Immature natural killer cell (primary cell): Measurements from ENCODE around the gene BUB1B. TPM values are rescaled to one million over a fixed set of nuclear protein-coding genes. Genes with fewer than 3 reads are reported as not detected.

Source experiments
- DNase-seq, 3 donors: peaks; one replicate each; pipeline ENCODE4 v3.0.0; 2022; ENCODE audit warnings: mixed read lengths in 1 of 3
- H3K27ac Mint-ChIP-seq, 6 donors: one replicate each; pipeline ENCODE4 v1.8.0; 2020; ENCODE audit warnings: mixed read lengths in 6 of 6, mild to moderate bottlenecking in 5 of 6, inconsistent platforms in 4 of 6, moderate library complexity in 3 of 6
- H3K27me3 Mint-ChIP-seq, 3 donors: one replicate each; pipeline ENCODE4 v1.8.0; 2020 to 2021; ENCODE audit warnings: low read depth in 3 of 3, mild to moderate bottlenecking in 3 of 3, mixed read lengths in 3 of 3, moderate library complexity in 3 of 3, inconsistent platforms in 1 of 3
- H3K36me3 Mint-ChIP-seq, 3 donors: one replicate each; pipeline ENCODE4 v1.8.0; 2020; ENCODE audit warnings: mixed read lengths in 3 of 3, inconsistent platforms in 2 of 3, mild to moderate bottlenecking in 2 of 3
- H3K4me1 Mint-ChIP-seq, 2 donors: one replicate each; pipeline ENCODE4 v1.8.0; 2020; ENCODE audit warnings: inconsistent platforms in 2 of 2, mild to moderate bottlenecking in 2 of 2, mixed read lengths in 2 of 2, moderate library complexity in 1 of 2
- H3K4me3 Mint-ChIP-seq, 5 donors: one replicate each; pipeline ENCODE4 v1.8.0; 2020; ENCODE audit warnings: mild to moderate bottlenecking in 5 of 5, mixed read lengths in 5 of 5, inconsistent platforms in 3 of 5, moderate library complexity in 3 of 5
- H3K9me3 Mint-ChIP-seq, 6 donors: one replicate each; pipeline ENCODE4 v1.8.0; 2020; ENCODE audit warnings: mild to moderate bottlenecking in 6 of 6, mixed read lengths in 6 of 6, inconsistent platforms in 4 of 6, moderate library complexity in 3 of 6
- polyA plus RNA-seq, 3 donors: library from polyadenylated mRNA; unstranded; fragments of 300-500 nt; fragmentation: Illumina TruSeq; gene quantifications; one replicate each; pipeline ENCODE4 v1.2.3, GENCODE V29; 2021

Gene BUB1B
- polyA plus RNA-seq, 3 donors from 2014 or later, result 0.74 to 0.99 TPM; not detected in 1

DNA sequence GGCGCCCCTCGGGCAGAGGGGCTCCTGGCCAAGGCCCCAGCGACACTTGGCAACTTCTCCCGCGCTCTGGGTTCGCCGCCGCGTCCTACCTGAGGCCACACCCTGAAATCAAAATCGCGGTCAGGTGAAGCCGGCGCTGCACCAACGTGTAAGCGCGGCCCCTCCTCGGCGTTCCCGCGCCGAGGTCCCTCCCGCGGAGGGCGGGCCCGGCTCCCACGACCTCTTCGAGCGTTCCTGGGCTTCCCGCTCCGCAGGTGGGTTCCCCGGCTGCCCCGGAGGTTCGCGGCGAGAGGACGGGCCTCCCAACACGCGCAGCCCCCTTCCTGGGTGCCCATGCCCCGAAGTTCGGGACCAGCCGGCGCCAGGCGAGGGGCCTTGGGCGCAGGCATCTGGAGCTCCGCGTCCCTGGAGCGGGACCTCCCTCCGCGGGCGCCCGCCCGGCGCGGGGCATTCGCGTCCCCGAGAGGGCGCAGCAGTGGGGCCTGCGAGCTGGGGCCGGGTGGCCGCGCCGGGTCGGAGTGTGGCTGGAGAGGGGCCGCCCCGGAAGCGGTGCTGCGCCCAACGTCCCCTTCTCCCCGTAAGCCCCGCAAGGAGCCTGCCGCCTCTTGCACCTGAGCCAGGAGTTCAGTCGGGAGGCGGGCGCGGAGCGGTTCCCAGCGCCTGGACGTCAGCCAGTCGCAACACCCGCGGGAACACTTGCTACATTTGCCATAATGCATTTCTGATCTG lies 91.7 kb downstream of the BUB1B start:
- peaks cover 0 to 12% (median 4%) of the 10 kb centered on the region in 3 donors for H3K27me3 Mint-ChIP-seq
- no peaks in the 10 kb centered on the region for H3K9me3 Mint-ChIP-seq
- H3K4me3 Mint-ChIP-seq, result peak overlapping the region; percentile 81 to 91 (median 87)
- peaks cover 15 to 32% of the 10 kb centered on the region in 2 donors for H3K4me1 Mint-ChIP-seq
- peak overlapping the region; percentile 31 to 85 (median 74) for H3K27ac Mint-ChIP-seq
- peak in 2 of 3 donors; percentile 18 to 34 for DNase-seq
- H3K36me3 Mint-ChIP-seq, result no peaks in the 10 kb centered on the region

DNA sequence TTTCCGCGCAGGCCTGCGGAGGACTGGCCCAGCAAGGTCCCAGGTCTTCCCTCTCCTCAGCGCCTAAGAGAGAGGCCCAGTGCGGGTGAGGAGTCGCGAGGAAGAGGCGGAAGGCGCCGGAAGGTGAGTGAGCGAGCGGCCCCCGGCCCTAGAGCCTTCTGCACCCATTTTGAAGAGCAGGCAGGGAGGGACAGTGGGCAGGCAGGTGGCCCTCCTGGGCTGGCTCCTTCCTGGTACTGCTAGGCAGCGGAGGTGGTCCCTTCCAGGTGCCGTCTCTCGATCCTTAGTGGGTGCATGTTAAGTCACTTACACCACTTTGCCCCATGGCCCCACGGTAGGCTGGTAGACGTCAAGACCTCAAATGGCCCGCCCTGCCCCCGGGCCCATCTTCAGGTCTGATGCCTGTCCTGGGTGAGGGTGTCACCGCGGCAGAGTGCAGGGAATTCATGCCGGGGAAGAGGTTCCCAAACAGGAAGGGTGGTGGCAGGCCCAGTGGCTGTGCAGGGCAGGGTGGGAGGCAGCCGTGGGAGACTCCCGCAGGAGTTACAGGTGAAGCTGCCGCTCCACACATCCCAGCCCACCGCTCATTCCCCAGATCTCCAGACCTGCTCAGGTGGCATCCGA lies 92.4 kb downstream of the BUB1B start:
- no peaks in the 10 kb centered on the region for H3K9me3 Mint-ChIP-seq
- H3K4me3 Mint-ChIP-seq, result peak overlapping the region; percentile 82 to 91 (median 87)
- H3K27me3 Mint-ChIP-seq, result peaks cover 0 to 12% (median 4%) of the 10 kb centered on the region in 3 donors
- peak in 1 of 3 donors; percentile 7 for DNase-seq
- H3K27ac Mint-ChIP-seq, result peak overlapping the region; percentile 31 to 85 (median 74)
- no peaks in the 10 kb centered on the region for H3K36me3 Mint-ChIP-seq
- peaks cover 15 to 33% of the 10 kb centered on the region in 2 donors for H3K4me1 Mint-ChIP-seq

DNA sequence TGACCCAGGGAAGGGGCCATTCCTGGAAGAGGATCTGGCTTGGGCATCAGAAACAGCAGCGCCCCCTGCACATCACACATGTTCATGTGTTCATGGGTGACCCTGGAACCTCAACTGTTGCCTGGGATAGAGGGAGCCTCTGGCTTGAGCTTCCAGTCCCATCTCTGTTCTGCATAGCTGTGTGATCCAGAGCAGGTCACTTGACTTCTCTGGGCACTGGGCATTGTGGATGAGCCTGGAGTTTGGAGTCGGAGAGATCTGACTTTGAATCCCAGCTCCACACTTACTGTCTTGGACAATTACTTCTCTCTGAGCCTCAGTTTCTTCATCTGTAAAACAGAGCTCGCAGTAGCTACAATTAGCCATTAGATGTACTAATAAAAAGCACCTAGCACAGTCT lies 93.6 kb downstream of the BUB1B start:
- peaks cover 0 to 12% (median 4%) of the 10 kb centered on the region in 3 donors for H3K27me3 Mint-ChIP-seq
- peak overlapping the region in 3 of 5 donors; percentile 74 to 81 (median 79) for H3K4me3 Mint-ChIP-seq
- peaks cover 15 to 33% of the 10 kb centered on the region in 2 donors for H3K4me1 Mint-ChIP-seq
- no peaks in the 10 kb centered on the region for H3K36me3 Mint-ChIP-seq
- no peaks in the 10 kb centered on the region for H3K9me3 Mint-ChIP-seq
- peak overlapping the region in 4 of 6 donors; percentile 7 to 64 (median 45) for H3K27ac Mint-ChIP-seq
- no peak for DNase-seq

DNA sequence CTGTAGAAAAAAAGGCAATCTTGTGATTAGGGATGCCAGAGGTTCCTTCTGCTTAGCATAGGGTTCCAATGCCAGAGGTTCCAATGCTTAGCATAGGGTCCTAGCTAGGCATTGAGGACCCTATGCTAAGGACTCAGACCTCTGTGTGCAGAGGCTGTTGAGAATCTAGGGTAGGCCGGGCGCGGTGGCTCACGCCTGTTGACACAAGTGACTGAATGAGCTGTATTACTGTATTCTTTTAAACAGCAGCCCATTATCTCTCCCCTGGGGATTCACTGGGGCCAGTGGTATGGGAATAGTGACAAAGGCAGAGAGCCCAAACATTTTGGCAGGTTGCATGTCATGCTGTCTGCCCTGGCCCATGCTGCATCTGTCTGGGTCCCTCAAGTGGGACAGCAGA lies 94.2 kb downstream of the BUB1B start:
- H3K27me3 Mint-ChIP-seq, result peaks cover 0 to 12% (median 4%) of the 10 kb centered on the region in 3 donors
- peaks cover 15 to 33% of the 10 kb centered on the region in 2 donors for H3K4me1 Mint-ChIP-seq
- no peaks in the 10 kb centered on the region for H3K9me3 Mint-ChIP-seq
- no peaks in the 10 kb centered on the region for H3K36me3 Mint-ChIP-seq
- H3K4me3 Mint-ChIP-seq, result no peak overlapping the region
- no peak for DNase-seq
- H3K27ac Mint-ChIP-seq, result peak overlapping the region in 3 of 6 donors; percentile 40 to 70 (median 49)

DNA sequence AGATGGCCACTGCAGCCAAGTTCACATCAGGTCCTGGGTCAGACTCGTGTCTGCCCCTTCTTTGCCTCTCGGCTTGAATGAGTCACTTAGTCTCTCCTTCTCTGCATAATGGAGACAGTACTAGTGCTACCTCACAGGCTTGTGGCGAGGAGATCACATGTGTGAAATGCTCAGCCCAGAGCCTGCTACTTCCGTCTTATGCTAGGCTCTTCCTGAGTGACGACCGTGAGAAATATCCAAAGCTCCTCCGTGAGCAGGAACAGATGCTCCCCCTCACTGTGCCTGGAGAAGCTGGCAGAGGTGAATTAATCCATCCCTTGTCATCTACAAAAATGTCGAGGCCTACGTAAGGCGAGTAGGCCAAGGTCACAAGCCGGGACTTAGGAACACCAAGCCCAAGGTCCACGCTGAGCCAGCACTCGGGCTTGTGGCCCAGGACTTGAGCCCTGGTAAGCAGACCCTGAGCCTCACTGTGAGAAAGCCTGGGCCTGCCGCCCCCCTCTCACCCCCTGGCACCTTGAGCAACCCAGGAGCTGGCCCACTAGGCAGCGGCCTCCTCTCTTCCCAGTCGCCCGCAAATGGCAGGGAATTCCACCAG lies 95.9 kb downstream of the BUB1B start:
- peak; percentile 50 to 69 (median 51) for DNase-seq
- H3K4me3 Mint-ChIP-seq, result peak overlapping the region; percentile 65 to 82 (median 65)
- no peaks in the 10 kb centered on the region for H3K9me3 Mint-ChIP-seq
- peaks cover 0 to 10% (median 4%) of the 10 kb centered on the region in 3 donors for H3K27me3 Mint-ChIP-seq
- H3K4me1 Mint-ChIP-seq, result peaks cover 15 to 30% of the 10 kb centered on the region in 2 donors
- H3K27ac Mint-ChIP-seq, result peak overlapping the region; percentile 87 to 94 (median 92)
- H3K36me3 Mint-ChIP-seq, result no peaks in the 10 kb centered on the region

DNA sequence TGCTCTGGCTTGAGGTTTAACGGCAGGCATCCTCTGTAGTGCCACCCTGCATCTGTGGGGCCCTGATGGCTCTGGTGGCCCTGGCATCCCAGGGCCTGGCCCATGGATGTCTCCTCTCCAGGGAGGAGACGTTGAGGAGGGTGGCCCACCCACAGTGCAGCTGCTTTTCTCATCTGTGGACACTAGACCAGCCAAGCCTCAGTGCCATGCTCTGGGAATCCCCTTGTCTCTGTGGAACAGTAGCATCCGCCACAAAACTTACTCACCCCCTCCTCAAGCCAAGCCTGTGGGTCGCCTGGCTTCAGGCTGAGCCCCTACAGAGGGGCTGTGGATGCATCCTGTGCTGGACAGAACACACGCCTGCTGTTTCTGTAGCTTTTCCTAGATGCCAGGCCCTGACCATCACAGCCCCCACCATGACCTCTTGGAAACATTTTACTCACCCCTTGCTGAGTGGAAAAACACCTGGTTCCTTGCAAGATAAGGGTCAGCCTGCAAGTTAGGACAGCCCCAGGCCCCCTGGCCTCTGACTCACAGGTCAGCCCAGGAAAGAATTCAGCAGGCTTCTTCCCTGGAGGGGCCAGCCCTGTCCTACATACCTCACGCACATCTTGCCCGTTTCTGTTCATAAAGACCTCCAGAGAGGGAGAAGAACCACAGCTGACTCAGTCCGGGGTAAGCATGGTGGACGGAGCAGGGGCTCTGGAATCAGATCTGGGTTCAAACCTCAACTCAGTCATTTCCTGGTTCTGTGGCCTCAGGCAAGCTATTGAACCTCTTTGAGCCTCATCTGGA lies 97.0 kb downstream of the BUB1B start:
- DNase-seq, result no peak
- Mint-ChIP-seq H3K9me3 (no peaks in the 10 kb centered on the region), H3K4me3 (peak overlapping the region in 1 of 5 donors; percentile 18), H3K4me1 (peaks cover 15 to 30% of the 10 kb centered on the region in 2 donors), H3K36me3 (no peaks in the 10 kb centered on the region), H3K27me3 (peaks cover 0 to 10% (median 4%) of the 10 kb centered on the region in 3 donors), H3K27ac (peak overlapping the region; percentile 85 to 94 (median 90))

DNA sequence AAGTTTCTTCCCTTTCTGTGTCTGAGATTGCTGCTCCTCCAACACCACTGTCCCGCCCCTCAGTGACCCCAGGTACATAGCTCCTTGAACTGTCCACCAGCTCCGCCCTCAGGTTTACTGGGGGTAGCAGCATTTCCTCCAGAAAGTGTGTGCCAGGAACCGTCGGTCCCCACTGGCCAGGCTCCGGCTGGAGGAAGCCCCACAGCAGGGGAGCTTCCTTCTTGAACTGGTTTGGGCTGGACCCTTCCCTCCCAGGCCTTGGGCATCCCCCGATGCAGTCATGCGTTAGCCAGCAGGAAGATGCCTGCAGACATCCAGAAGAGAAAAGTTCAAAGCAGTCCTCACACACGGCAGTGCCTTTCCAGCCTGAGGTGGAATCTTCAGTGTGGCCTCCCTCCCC lies 97.7 kb downstream of the BUB1B start:
- H3K9me3 Mint-ChIP-seq, result no peaks in the 10 kb centered on the region
- no peak overlapping the region for H3K4me3 Mint-ChIP-seq
- H3K27me3 Mint-ChIP-seq, result peaks cover 0 to 4% (median 2%) of the 10 kb centered on the region in 3 donors
- no peak for DNase-seq
- peak overlapping the region in 2 of 6 donors; percentile 29 to 70 for H3K27ac Mint-ChIP-seq
- no peaks in the 10 kb centered on the region for H3K36me3 Mint-ChIP-seq
- H3K4me1 Mint-ChIP-seq, result peaks cover 8 to 25% of the 10 kb centered on the region in 2 donors

DNA sequence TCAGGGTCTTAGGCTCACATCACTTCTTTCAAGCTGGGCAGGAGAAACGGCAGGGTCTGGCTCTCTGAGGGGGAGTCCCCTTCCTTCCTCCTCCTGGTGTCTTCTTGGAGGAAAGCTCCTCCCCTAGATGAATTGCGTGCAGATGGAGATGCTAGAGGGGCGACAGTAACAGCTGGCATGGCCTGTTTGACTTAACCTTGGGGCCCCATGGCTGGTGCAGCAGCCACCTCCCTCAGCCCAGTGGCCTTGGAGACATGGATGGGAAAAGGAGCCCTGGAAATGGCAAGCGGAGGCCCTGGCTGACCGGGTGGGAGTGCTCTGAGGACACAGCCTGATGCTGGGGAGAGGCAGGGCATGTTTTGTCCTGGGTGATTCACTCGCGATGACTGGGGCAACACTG lies 98.2 kb downstream of the BUB1B start:
- Mint-ChIP-seq H3K36me3 (no peaks in the 10 kb centered on the region), H3K4me1 (peaks cover 3 to 20% of the 10 kb centered on the region in 2 donors), H3K9me3 (no peaks in the 10 kb centered on the region), H3K4me3 (no peak overlapping the region), H3K27ac (peak overlapping the region in 3 of 6 donors; percentile 7 to 40 (median 32)), H3K27me3 (peaks cover 0 to 1% (median 0%) of the 10 kb centered on the region in 3 donors)
- DNase-seq, result no peak

DNA sequence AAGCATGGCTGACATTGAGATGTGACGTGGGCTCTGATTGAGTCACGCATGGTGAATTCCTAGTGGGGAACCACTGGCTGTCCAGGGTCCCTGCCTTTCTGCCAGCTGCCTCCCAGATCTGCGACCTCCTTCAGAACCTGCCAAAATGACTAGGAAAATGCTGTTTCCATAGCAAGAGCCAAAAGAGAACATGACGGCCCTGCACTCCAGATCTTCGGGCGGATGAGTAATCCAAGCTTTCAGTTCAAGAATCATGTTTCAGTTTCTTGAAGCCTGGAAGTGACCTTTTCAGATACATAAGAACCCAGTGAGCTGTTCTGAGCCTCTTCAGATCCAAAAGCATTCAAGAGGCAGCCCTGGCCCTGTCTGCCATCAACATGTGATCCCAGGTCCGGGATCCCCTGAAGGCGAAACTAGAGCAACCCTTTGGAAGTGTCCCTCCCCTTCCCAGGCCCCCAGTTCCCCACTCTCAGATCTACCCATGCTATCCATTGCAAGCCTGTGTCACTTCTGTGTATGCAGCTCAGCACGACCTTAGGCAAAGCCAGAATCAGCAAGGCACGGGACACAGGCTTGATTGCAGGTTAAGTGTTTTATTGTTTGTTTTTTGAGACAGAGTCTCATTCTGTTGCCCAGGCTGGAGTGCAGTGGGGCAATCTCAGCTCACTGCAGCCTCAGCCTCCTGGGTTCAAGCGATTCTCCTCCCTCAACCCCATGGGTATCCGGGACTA lies 102.3 kb downstream of the BUB1B start:
- DNase-seq, result no peak
- H3K27ac Mint-ChIP-seq, result no peak overlapping the region
- no peak overlapping the region for H3K4me3 Mint-ChIP-seq
- no peaks in the 10 kb centered on the region for H3K4me1 Mint-ChIP-seq
- peaks cover 0 to 2% (median 0%) of the 10 kb centered on the region in 3 donors for H3K27me3 Mint-ChIP-seq
- H3K36me3 Mint-ChIP-seq, result no peaks in the 10 kb centered on the region
- no peaks in the 10 kb centered on the region for H3K9me3 Mint-ChIP-seq

DNA sequence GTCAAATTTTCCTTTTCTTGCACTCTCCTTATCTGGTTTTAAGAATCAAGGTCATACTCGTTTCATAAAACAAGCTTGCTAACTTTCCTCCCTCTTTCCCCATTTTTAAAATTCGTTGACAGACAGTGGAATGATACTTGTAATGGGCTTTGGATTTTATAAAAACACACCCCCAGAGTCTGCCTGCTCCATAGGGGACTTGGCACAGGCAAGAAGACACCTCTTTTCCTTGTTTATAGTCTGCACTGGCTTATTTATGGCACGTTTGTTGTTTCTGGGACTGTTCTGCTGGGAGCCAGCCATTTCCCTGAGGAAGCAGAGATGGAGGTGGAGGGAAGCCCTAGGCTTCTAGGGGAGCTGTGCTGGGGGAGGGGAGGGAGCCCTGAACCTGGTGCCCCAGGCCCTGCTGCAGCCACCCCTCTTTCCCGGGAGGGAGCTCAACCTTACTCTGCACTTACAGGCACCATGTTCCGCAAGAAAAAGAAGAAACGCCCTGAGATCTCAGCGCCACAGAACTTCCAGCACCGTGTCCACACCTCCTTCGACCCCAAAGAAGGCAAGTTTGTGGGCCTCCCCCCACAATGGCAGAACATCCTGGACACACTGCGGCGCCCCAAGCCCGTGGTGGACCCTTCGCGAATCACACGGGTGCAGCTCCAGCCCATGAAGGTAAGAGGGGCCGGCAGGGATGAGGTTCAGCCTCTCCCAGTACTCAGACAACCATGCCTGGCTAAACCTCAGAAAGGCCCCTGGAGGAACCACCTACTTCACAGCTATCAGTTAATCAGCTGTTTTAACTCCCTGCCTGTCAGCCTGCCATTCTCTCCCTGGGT lies 103.7 kb downstream of the BUB1B start:
- no peaks in the 10 kb centered on the region for H3K4me1 Mint-ChIP-seq
- no peaks in the 10 kb centered on the region for H3K36me3 Mint-ChIP-seq
- H3K27me3 Mint-ChIP-seq, result peaks cover 0 to 2% (median 0%) of the 10 kb centered on the region in 3 donors
- no peak for DNase-seq
- no peak overlapping the region for H3K4me3 Mint-ChIP-seq
- H3K27ac Mint-ChIP-seq, result no peak overlapping the region
- no peaks in the 10 kb centered on the region for H3K9me3 Mint-ChIP-seq

DNA sequence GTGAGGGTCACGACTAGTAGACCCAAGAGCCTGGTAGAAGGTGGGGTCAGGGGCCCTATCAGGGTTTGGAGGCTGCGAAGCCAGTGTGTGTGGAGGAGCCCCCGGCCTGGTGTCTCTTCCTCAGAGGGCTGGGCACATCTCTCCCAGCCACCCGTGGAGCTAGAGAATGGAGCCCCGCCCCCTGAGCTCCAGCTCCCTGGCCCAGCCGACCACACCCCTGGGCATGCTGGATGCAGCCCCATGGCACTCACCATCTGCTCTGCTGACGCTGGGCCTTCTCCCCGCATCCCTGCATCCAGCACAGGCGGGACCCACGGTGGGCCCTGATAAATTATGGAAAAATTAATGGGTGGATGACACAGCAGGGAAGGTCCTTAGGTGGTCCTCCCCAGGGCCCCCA lies 104.5 kb downstream of the BUB1B start:
- no peak for DNase-seq

DNA sequence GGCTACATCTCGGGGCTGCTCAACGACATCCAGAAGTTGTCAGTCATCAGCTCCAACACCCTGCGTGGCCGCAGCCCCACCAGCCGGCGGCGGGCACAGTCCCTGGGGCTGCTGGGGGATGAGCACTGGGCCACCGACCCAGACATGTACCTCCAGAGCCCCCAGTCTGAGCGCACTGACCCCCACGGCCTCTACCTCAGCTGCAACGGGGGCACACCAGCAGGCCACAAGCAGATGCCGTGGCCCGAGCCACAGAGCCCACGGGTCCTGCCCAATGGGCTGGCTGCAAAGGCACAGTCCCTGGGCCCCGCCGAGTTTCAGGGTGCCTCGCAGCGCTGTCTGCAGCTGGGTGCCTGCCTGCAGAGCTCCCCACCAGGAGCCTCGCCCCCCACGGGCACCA lies 105.0 kb downstream of the BUB1B start:
- Mint-ChIP-seq H3K4me1 (no peaks in the 10 kb centered on the region), H3K36me3 (no peaks in the 10 kb centered on the region), H3K4me3 (no peak overlapping the region), H3K9me3 (no peaks in the 10 kb centered on the region), H3K27me3 (peaks cover 0 to 2% (median 0%) of the 10 kb centered on the region in 3 donors), H3K27ac (no peak overlapping the region)
- no peak for DNase-seq

More for the DNA sequence above, 104.5 kb downstream of the BUB1B start:
- no peaks in the 10 kb centered on the region for H3K9me3 Mint-ChIP-seq
- no peak overlapping the region for H3K4me3 Mint-ChIP-seq
- peaks cover 0 to 2% (median 0%) of the 10 kb centered on the region in 3 donors for H3K27me3 Mint-ChIP-seq
- H3K27ac Mint-ChIP-seq, result no peak overlapping the region
- no peaks in the 10 kb centered on the region for H3K36me3 Mint-ChIP-seq
- H3K4me1 Mint-ChIP-seq, result no peaks in the 10 kb centered on the region
